Endothelial cell of umbilical vein (primary cell): ENCODE data around the gene C17orf75. TPM values are rescaled to one million over a fixed set of nuclear protein-coding genes. Genes with fewer than 3 reads are reported as not detected.

Source experiments
- BruUV-seq: library from RNA; stranded (reverse); fragments of 400-500 nt; replicated peaks from 2 replicates; lab custom pipeline; 2021; lab: Mats Ljungman, UMichigan
- CTCF ChIA-PET: fragments of 300-600, 350-600 bp; sonication (Branson Sonifier 250); formaldehyde crosslinking; loops from one replicate; lab custom pipeline; 2021; ENCODE audit warnings: antibody characterized with exemption, inconsistent platforms; lab: Charles Lee
- POLR2A ChIA-PET: fragments of 300-600, 350-600 bp; sonication (Branson Sonifier 250); formaldehyde crosslinking; loops from one replicate; lab custom pipeline; 2021; ENCODE audit warnings: antibody characterized with exemption, inconsistent platforms; lab: Charles Lee
- DNase-seq: peaks from one replicate; pipeline ENCODE4 v3.0.0-alpha.2; 2011; ENCODE audit warnings: low read depth, low spot score
- FAIRE-seq: peaks from 2 replicates; lab custom pipeline; 2011; peaks lifted over from hg19 to GRCh38; lab: Jason Lieb, UNC
- H2AFZ ChIP-seq: 2 replicates; pipeline ENCODE4 v1.6.0; 2012; ENCODE audit warnings: low read depth, low read length, control low read depth, inconsistent platforms
- H3K27ac ChIP-seq: 2 replicates; pipeline ENCODE4 v1.5.1; 2011; ENCODE audit warnings: low read depth, mild to moderate bottlenecking, control low read depth, low read length, moderate library complexity; ENCODE audit not compliant: insufficient read depth
- H3K27me3 ChIP-seq, 2 experiments: 2 replicates each; pipeline versions ENCODE4 v1.6.0 to v1.6.1; 2011; ENCODE audit warnings: low read length in 2 of 2, mixed read lengths in 1 of 2; ENCODE audit not compliant: control insufficient read depth in 2 of 2, insufficient read depth in 2 of 2
- H3K36me3 ChIP-seq, 2 experiments: 2 replicates in 1 of 2; 3 replicates in 1 of 2; pipeline ENCODE4 v1.5.1; 2011; ENCODE audit warnings: low read length in 2 of 2, mild to moderate bottlenecking in 1 of 2, moderate library complexity in 1 of 2; ENCODE audit not compliant: control insufficient read depth in 2 of 2, insufficient read depth in 2 of 2; ENCODE audit errors: extremely low read depth in 1 of 2
- H3K4me1 ChIP-seq: 3 replicates; pipeline ENCODE4 v1.5.1; 2011; ENCODE audit warnings: mild to moderate bottlenecking, low read length; ENCODE audit not compliant: control insufficient read depth, insufficient read depth; ENCODE audit errors: extremely low read depth
- H3K4me2 ChIP-seq: 2 replicates; pipeline ENCODE4 v1.6.1; 2011; ENCODE audit warnings: low read length, control low read depth, mixed read lengths; ENCODE audit not compliant: insufficient read depth
- H3K4me3 ChIP-seq, 3 experiments: fragments of 200-600 bp in 1 of 3; sonication (generic), shearing (Covaris generic) in 1 of 3; replicated peaks in 1 of 3; 2 replicates each; pipeline ENCODE4 v1.5.1; 2011 to 2016; ENCODE audit warnings: control low read depth in 3 of 3, low read length in 3 of 3, mild to moderate bottlenecking in 2 of 3, inconsistent platforms in 1 of 3, low read depth in 1 of 3, moderate library complexity in 1 of 3; ENCODE audit not compliant: insufficient read depth in 1 of 3
- H3K79me2 ChIP-seq: 2 replicates; pipeline ENCODE4 v1.6.0; 2012; ENCODE audit warnings: low read length, inconsistent platforms; ENCODE audit not compliant: control insufficient read depth, insufficient read depth
- H3K9ac ChIP-seq: replicated peaks from 2 replicates; pipeline ENCODE3; 2011; ENCODE audit warnings: low read length, control low read depth; ENCODE audit not compliant: insufficient read depth; ENCODE audit errors: extremely low read depth
- H3K9me1 ChIP-seq: replicated peaks from 3 replicates; pipeline ENCODE4 v1.6.0; 2011; ENCODE audit warnings: mild to moderate bottlenecking, low read length; ENCODE audit not compliant: control insufficient read depth, insufficient read depth; ENCODE audit errors: extremely low read depth
- H3K9me3 ChIP-seq: replicated peaks from 2 replicates; pipeline ENCODE4 v1.5.1; 2012; ENCODE audit warnings: low read length, inconsistent platforms; ENCODE audit not compliant: control insufficient read depth, insufficient read depth
- H4K20me1 ChIP-seq: replicated peaks from 2 replicates; pipeline ENCODE3; 2011; ENCODE audit warnings: mild to moderate bottlenecking, low read length; ENCODE audit not compliant: control insufficient read depth, insufficient read depth; ENCODE audit errors: extremely low read depth
- CTCF ChIP-seq, 2 donors: IDR thresholded peaks; 1 replicate in 1 of 2; 2 replicates in 1 of 2; pipeline ENCODE4 v1.5.1; 2011; ENCODE audit warnings: low read length in 2 of 2, mild to moderate bottlenecking in 2 of 2, moderate library complexity in 2 of 2, control low read depth in 1 of 2, inconsistent platforms in 1 of 2, low read depth in 1 of 2; ENCODE audit not compliant: insufficient read depth in 1 of 2; ENCODE audit errors: extremely low read depth in 1 of 2
- EZH2 ChIP-seq: IDR thresholded peaks from 2 replicates; pipeline ENCODE4 v1.6.1; 2012; ENCODE audit warnings: borderline replicate concordance, low read depth, mild to moderate bottlenecking, moderate library complexity, low read length, inconsistent platforms; ENCODE audit not compliant: severe bottlenecking
- FOS ChIP-seq: IDR thresholded peaks from 2 replicates; pipeline ENCODE4 v1.6.1; 2011; ENCODE audit warnings: mild to moderate bottlenecking, low read length, moderate library complexity, borderline replicate concordance; ENCODE audit not compliant: insufficient read depth
- GATA2 ChIP-seq: IDR thresholded peaks from 2 replicates; pipeline ENCODE4 v1.7.0; 2011; ENCODE audit warnings: low read depth, mild to moderate bottlenecking, moderate library complexity, mixed read lengths, low read length; ENCODE audit not compliant: insufficient read length, insufficient read depth
- JUN ChIP-seq: IDR thresholded peaks from 2 replicates; pipeline ENCODE4 v1.6.1; 2011; ENCODE audit warnings: borderline replicate concordance, low read depth; ENCODE audit not compliant: insufficient read length, insufficient read depth
- MAX ChIP-seq: IDR thresholded peaks from 2 replicates; pipeline ENCODE4 v1.6.1; 2011; ENCODE audit not compliant: insufficient read depth, insufficient read length
- MYC ChIP-seq: IDR thresholded peaks from one replicate; pipeline ENCODE4 v1.6.1; 2011; ENCODE audit warnings: mild to moderate bottlenecking, low read depth, low read length
- POLR2A ChIP-seq: IDR thresholded peaks from 2 replicates; pipeline ENCODE4 v1.6.1; 2012; ENCODE audit warnings: low read depth, mild to moderate bottlenecking, control low read depth, low read length
- POLR2AphosphoS5 ChIP-seq: IDR thresholded peaks from 2 replicates; pipeline ENCODE4 v1.6.1; 2012; ENCODE audit warnings: low read depth, mild to moderate bottlenecking, control low read depth, low read length, moderate library complexity; ENCODE audit not compliant: insufficient read depth
- dilution Hi-C: fragments of 300-500 bp; cut with MboI; formaldehyde crosslinking; loops from one replicate; pipeline ENCODE4 v1.15.0; 2019; ENCODE audit warnings: low sequenced_read_pairs; ENCODE audit not compliant: extremely low pct_ligation_motif_present
- intact Hi-C: fragments of 100-400 bp; cut with micrococcal nuclease; formaldehyde crosslinking; loops from one replicate; pipeline ENCODE4 v1.10.0; 2022
- polyA plus RNA-seq, 4 experiments: library from polyadenylated mRNA; depleted of rRNA in 3 of 4; stranded (reverse) in 3 of 4; unstranded in 1 of 4; fragments of >200 nt; gene quantifications; 2 replicates each; pipeline versions ENCODE4 v1.2.1 to v1.2.3, GENCODE V29; 2011 to 2012; ENCODE audit warnings: missing spikeins in 1 of 4
- total RNA-seq: library from RNA; stranded (reverse); gene quantifications from 2 replicates; pipeline ENCODE4 v1.2.3, GENCODE V29; 2021

C17orf75 gene
- total and polyA plus RNA-seq, 2 donors (not counting 3 experiments of a cell fraction or from before 2014, with no cell fraction given): 8.8 to 21.5 TPM

GRCh38 chr17:32385971-32386370 is 44.0 kb upstream of the C17orf75 start:
- Histone ChIP-seq H3K4me2 (no peak overlapping the region), H2AFZ (no peak overlapping the region), H3K9me1 (no peaks in the 10 kb centered on the region), H3K9me3 (no peaks in the 10 kb centered on the region), H4K20me1 (peaks cover 3% of the 10 kb centered on the region), H3K36me3 (peaks cover 4 to 6% of the 10 kb centered on the region in 2 experiments), H3K79me2 (no peaks in the 10 kb centered on the region), H3K27me3 (no peaks in the 10 kb centered on the region), H3K4me1 (no peaks in the 10 kb centered on the region), H3K9ac (no peak overlapping the region), H3K4me3 (no peak overlapping the region), H3K27ac (no peak overlapping the region)
- no TSS peak for BruUV-seq
- FAIRE-seq (no peak), DNase-seq (no peak)
- dilution Hi-C loops: no loop called here
- POLR2A ChIA-PET: no interaction called here
- TF ChIP-seq CTCF (IDR thresholded peaks at IDR 0.05; ENCODE audit: extremely low read depth in 1 of 2, insufficient read depth in 1 of 2, low read depth in 1 of 2, low read length in 2 of 2) (no peak), MAX (no peak), EZH2 (no peak), GATA2 (no peak), FOS (no peak), MYC (no peak), POLR2AphosphoS5 (no peak), POLR2A (no peak), JUN (no peak)
- CTCF ChIA-PET: interaction anchor here (1.3 to 1.4 kb wide), 2 partner anchors 13 to 58 kb away, joined by 4 to 5 read pairs; partner anchors contain the start of gene PSMD11
- intact Hi-C loops: no loop called here
